ENCODE results near the gene GPR141.
"Not testable (repeated sequence)": the region's sequence is repeated elsewhere in the genome, so short reads cannot be mapped to it uniquely, and the experiment has no call there.

Gene GPR141

DNA sequence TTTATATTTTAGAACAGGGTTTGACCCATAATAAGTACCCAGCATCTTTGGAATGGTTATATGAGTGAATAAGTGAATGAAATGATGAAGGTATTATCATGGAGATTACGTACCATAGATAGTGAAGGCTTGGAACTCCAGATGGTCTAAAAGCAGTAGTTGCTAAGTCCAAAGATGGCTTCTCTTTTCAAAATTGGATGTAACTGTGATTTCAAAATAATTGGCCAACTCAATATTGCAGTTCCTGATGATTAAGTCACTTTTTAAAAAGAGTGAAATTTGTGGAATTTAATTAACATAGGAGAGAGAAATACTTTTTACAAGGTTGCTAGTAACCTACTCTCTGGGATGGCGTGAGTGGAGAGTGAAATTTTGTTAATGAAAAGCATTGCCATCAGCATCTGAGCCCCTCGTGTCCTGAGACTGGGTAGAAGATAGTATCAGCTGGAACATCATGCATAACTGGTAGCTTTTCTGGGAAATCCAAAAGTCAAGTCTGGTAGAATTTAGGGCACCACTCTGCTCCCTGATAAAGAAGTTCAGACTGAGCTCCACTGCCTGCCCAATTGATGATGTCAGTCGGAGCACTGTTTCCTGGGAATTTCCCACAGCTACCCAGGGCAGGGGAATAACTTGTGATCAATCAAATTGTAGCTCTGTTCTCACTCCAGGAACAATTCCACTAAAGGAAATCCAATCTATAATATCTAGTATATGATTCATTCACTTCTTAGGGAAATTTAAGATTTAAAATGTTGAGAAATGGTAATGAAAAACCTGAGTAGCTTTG is 3.2 kb downstream of the GPR141 start:
- DNase-seq (ENCODE audit: low read depth in 2 of 2): no peak

DNA sequence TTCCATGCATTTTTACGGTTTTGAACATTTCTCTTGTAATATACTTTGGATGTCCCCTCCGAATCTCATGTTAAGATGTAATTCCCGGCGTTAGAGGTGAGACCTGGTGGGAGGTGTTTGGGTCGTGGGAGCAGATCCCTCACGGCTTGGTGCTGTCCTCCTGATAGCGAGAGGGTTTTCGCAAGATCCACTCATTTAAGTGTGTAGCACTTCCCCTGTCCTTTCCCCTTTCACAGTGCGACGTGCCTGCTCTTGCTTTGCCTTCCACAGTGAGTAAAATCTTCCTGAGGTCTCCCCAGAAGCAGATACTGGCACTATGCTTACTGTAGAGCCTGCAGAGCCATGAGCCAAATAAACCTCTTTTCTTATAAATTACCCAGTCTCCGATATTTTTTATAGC is 6.6 kb downstream of the GPR141 start:
- no peak for DNase-seq (ENCODE audit: low read depth in 2 of 2)

DNA sequence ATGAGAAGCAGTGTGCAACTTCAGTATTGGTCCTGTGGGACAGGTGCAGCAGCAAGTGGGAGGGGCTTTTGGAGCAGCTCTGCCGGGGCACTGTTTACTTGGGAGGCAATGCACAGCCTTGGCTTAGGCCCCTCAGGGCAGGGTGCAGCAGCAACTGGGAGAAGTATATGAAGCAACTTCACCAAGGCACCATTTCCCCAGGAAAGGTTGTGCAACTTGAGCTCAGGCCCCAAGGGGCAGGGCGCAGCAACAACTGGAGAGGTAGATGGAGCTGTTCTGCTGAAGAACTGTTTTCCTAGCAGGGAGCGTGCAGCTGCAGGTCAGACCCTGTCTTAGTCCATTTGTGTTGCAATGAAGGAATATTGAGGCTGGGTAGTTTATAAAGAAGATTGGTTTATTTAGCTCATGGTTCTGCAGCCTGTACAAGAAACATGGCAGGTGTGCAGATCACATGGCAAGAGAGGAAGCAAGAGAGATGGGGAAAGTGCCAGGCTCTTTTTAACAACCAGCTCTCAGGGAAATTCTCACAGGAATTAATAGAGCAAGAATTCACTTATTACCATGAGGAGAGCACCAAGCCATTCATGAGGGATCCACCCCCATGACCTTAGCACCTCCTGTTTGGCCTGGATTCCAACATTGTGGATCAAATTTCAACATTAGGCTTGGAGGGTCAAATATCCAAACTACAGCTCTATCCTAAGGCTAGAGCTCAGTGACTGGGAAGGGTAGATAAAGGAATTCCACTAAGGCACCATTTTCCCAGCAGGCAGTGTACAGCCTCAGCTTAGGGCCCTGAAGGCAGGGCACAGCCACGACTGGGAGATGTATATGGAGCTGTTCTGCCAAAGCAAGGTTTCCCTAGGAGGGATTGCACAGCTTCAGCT is 10.9 kb downstream of the GPR141 start:
- no peak for DNase-seq (ENCODE audit: low read depth in 2 of 2)

DNA sequence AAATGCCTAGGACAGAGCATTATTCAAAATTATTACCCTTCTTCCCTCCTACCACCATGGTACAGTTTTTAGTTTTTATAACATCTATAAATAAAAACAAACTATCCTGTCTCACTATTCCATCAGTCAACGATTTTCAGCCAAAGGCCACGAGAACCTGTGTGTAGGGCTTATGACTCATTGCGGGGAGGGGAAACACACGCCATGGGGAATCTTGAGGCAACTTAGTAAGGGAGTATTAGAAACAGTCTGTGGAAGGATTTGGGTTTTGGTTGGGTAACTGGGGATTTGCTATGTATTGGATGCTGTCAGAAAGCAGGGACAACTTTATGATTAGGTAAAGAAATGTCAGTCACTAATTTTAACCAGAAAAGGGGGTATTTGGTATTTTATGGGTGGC is 14.7 kb downstream of the GPR141 start:
- no peak for DNase-seq (ENCODE audit: low read depth in 2 of 2)

DNA sequence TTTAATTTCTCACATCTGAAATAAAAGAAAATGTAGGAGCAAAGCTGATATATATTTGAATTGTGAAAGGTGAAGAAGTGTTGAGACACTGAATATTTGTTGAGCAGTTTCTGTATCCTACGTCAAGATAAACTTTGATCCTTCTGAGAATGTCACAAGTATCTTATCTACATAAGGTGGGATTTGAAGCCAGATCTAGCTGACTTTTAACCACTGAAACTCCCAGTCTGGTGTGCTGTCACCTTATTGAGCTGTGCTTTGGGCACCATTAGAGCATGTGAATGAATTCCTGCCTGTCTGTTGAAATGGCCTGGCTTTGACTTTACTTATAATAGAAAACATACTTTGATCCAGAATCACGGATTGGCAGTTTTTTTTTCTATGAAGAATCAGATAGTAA is 15.2 kb downstream of the GPR141 start:
- DNase-seq (ENCODE audit: low read depth in 2 of 2): no peak

DNA sequence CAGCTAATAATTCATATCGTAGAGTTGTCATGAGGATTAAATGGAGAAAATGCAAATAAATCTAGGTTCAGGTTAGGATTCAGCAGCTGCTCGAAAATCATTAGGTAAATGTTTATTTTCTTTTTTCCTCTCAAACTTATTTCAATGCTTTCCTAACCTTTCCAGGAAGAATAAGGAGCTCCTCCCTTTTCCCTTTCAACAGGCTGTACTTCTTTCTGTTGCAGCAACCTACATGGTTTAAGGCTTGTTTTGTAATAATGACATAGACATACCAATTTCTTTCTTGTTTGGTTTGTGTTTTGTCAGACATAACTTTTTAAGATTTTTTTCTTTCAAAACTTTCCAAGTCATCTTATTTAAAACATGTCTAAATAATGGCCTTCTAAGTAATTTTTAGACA is 18.2 kb downstream of the GPR141 start:
- DNase-seq (ENCODE audit: low read depth in 2 of 2): no peak

DNA sequence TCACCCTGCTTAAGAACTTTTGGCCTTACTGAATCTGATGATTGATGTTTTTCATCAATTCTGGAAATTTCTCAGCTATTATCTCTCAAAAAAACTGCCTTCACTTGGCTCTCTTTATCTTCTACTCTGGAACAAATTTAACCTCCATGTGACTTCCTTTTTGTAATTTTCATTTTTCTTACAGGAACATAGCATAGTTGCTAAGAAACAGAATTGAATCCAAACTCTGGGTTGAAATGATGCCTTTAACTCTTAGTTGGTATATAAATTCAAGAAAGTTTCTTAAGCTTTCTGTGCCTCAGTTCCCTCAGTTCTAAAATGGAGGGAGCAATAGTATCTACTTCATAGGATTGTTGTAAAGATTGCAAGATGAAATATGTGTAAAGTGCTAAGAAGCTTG is 19.8 kb downstream of the GPR141 start:
- DNase-seq (ENCODE audit: low read depth in 2 of 2): no peak

DNA sequence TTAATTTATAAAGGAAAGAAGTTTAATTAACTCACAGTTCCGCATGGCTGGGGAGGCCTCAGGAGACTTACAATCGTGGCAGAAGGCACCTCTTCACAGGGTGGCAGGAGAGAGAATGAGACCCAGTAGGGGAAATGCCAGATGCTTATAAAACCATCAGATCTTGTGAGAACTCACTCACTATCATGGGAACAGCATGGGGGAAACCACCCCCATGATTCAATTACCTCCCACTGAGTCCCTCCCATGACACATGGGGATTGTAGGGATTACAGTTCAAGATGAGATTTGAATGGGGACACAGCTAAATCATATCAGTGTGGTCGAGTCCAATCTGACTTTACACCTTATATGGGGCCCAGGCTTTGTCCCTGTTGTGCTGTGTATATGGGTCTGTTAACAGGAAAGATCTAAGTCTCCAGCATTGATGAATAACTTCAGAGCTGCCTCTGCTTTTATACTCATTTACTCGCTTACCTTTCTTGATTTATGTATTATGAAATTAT is 20.8 kb downstream of the GPR141 start:
- DNase-seq (ENCODE audit: low read depth in 2 of 2): not testable (repeated sequence)

DNA sequence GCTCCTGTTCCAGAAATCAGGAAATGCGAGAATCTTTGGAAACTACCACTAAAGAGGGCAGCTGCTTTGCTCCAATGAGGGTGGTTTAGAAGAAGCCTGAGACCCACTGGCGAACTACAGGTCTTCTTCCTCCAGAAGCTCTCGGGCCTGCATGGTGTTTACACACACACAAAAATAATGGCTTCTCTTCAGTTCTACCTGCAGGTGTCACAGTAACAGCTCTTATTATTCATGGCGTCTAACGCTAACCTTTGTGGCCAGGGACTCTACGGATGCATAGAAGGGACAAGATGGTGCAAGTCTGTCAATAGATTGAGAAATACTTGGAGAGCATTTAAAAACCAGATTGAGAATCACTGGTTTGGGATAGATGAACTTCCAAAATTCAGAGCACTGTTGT is 22.4 kb downstream of the GPR141 start:
- DNase-seq (ENCODE audit: low read depth in 2 of 2): no peak

DNA sequence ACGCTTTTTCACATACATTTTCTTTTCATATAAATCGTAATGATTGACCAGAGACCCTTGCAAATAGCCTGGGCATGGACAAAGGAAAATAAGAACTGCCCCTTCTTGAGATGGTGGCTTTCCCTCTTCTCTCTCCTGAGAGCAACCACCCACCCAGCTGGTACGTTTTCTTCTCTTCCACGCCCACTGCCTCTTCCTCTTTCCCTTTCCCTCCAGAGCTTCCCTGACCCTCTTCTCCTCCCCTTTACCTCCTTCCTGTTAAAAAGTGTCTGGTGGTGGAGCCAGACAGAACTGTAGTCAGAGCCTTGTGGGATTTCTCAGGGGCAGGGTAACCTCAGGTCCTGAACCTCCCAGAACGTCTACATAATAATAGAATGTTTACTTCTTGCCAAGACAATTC is 23.2 kb downstream of the GPR141 start:
- DNase-seq (ENCODE audit: low read depth in 2 of 2): no peak

DNA sequence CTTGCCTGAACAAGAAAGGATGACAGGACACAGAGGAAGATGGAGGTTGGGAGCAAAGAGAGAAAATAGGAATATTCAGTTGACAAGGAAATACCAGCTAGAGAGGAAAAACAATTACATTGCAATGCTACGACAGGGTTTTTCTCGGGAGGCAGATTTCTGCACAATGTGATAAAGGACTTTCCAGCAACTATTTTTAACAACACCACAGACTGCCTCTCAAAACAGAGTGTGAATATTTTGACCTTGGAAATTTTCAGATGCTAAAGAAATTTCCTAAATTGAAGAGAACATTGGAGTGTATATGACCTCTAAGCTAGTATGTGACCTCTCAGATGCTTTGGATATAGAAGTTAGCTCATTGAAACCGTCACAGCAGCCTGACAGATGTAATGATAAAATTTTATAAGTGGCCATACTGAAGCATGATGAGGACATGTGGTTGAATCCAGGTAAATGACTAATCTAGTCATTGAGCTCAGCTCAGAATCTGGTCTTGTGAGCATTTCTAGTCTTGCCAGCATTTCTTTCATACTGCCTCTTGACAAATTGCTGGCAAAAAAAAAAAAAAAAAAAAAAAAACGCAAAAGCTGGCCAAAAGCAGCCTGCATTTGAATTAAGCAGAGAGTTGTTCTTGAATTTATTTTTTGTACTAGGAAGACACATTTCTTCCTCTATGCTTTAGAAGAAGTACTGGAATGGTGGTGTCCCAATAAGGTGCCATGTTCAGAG is 24.4 kb downstream of the GPR141 start:
- no peak for DNase-seq (ENCODE audit: low read depth in 2 of 2)

DNA sequence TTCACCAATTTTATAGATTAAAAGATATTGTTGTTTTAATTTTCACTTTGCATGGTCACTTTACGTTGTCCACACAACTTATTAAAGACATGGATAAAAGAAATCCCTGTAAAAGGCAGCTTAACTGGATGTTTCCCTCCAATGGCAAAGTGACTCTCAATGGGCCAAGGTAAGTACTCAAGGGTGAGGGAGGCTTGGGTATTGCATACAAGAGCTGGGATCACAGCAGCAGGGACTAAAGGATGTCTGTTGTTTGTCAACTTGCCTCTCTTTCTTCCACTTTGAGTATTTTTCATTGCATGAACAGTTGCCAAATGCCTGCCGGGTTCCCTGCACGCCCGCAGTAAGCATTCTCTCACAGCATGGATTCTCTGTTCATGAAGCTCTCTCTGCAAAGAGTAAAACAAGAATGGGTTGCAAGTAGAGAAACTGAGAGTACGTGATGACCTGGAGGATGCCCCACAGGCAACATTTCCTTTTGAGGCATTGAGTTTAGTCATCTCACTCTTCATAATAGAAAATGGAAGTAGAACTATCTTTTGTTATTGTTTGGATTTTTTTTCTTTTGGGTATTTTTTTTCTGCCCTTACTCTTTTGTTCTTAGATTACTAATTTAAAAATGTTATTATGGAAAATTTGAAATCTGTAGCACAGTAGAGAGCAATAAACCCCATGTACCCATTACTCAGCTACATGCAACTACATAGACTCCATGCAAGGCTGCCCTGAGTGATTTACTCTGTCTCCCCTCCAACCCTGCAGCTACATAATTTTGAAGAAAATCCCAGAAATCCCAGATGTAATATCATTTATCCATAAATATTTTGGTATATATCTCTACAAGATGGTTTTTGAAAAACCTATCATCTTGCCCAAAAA is 26.3 kb downstream of the GPR141 start:
- no peak for DNase-seq (ENCODE audit: low read depth in 2 of 2)

DNA sequence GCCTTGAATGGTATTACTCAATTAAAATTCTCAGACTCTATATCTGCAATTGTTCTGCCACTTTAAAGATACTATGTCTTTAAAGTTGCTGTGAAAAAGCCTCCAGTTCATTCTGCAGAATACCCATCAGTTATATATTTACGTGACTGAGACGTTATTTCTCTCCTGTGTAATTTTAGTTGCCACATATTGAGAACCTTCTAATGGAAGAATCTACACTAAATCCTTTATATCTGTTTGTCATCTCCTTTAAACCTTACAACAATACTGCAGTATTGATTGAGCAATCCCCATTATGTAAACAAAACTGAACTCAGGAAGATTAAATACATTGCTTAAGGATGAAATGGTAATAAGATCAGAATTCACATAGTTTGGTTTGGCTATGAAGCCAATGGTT is 30.0 kb downstream of the GPR141 start:
- no peak for DNase-seq (ENCODE audit: low read depth in 2 of 2)

DNA sequence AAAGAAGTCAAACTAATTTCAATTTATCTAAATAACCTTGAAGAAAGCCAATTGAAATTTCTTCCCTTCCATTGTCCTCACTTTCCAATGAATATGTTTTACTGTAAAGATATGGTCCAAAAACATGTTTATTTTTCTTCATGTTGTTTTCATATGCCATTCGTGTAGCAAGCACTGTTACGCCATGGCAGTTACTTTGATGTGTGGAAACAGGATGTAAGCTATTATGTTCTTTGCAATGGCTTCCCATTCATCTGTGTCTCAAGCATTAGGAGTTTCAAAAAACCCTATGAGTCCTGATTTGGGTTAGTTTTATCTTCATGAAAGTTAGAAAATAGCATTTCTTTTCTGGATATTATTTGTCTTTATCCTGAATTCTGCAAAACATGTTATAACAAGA is 31.0 kb downstream of the GPR141 start:
- no peak for DNase-seq (ENCODE audit: low read depth in 2 of 2)

DNA sequence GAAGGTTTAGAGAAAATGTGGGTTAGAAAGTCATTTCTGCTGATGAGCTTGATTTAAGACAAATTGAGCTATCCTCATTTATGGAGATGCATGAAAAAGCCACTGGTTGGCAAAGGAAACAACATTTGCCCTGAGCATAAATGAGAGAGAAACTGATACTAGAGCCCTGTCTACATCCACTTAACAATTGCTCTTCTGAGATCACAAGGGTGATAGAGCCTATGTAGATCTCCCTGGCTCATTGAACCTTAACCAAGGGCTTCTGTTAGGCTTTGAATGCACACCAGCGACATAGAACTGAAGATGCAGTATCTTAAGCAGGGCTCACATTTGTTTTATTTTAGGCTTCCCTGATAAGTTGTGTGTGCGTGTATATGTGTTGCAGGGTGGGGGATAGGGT is 35.0 kb downstream of the GPR141 start:
- no peak for DNase-seq (ENCODE audit: low read depth in 2 of 2)

DNA sequence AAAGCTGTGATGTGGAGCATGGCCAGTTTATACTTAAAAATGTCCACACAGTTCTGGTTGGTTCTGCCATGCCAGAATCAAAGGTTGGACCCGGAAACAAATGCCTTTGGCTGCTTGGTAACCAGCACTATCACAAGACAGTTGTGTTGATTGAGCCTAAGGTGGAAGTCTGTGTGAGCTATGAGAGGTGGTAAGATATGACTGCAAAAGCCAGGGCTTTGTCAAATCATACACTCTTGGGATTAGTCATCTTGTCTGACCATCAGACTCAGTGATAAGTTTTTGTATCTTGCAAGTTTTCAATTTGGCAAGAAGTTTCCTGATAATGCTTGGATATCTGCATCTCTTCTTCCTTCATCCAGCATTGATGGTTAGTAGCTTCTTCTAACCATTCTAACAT is 35.5 kb downstream of the GPR141 start:
- no peak for DNase-seq (ENCODE audit: low read depth in 2 of 2)

DNA sequence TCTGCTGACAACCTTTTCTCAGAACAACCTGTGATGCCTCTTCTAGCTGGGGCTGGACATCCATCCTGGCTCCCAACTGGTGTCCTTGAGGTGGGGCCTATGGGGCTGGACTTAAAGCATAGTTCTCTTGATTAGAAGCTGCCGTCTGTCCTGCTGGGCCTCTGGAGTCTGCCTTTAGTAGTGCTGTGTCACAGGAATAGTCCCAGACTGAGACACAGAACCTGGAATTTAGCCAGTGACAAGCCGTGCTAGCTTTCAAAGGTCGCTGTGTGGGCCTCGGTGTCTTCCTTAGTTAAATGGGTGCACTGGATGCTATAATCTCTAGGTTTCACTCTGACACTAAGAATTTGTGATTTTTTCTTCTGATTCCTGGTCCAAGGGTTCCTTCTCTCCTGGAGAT is 41.2 kb downstream of the GPR141 start:
- no peak for DNase-seq (ENCODE audit: low read depth in 2 of 2)

DNA sequence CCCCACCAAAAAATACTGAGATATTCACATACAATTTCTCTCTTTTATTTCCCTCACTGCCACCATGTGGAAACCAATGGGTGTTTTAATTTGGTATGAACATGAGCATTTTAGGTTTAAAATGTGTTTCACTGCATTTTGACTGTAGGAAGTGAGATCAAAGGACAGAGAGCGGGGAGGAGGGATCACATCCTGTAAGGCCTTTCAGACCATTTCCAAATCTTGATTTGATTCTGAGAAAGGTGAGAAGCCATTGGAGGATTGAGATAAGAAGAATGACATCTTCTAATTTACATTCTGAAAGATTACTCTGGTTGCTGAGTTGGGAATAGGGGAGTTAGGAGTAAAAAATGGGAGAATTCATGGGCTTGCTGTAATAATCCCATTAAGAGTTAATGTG is 42.5 kb downstream of the GPR141 start:
- DNase-seq (ENCODE audit: low read depth in 2 of 2): no peak

DNA sequence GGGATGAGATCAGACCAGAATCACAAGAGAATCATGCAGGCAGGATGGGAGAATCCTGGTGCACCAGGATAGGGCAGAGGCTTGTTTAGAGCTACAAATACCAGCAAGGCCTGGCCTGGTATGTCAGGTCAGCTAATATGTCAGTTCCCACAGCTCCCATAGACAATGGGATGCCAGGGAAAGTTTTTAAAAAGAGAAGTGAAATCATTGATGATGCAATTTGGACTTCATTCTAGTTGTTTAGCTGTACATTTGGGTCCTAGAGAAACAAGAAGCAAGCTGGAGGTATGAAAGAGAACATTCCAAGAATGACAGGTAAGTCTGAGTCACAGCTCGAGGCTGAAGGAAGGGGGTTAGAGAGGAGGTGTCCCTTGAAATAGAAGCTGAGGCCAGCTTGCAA is 45.2 kb downstream of the GPR141 start:
- DNase-seq (ENCODE audit: low read depth in 2 of 2): no peak

DNA sequence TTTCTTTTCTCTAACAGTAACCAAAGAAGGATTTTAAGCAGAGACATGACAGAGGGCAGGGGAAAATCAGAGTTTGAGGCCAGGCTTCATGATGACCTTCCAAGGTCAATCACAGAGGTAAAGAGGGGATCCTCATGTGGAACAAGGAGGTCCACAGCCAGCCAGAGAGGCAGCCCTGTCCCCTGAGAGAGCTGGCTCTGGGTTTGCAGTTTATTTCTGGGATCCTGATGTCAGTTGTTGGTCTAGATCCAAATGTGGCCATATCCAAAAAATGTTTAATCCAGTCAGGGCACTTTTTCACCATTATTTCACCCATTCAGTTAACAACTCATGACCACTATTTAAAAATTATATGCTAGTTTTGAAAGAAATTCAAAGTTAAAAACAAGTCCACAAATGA is 45.6 kb downstream of the GPR141 start:
- DNase-seq (ENCODE audit: low read depth in 2 of 2): no peak

DNA sequence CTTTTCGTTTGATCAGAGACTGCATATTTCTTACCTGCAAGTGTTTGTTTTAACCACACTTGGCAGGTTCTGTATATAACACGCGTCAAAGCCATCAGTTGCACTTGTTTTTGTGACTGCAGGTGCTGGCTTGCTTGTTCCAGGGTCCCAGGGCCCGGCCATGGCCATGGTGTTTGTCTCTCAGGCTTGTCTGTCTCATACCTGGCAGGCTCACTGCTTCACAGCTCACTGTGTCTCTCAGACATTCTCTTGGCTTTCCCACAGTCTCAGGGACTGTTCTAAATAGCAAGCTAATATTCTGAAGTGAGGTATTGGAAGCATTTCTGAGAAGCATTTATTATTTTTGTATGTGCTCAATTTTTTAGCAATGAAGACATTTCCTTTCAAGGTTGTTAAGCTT is 46.9 kb downstream of the GPR141 start:
- no peak for DNase-seq (ENCODE audit: low read depth in 2 of 2)

All from fibroblast of skin of left quadriceps (primary cell).